ENCODE measurements around the gene PHLPP2. TPM values are rescaled to one million over a fixed set of nuclear protein-coding genes. Genes with fewer than 3 reads are reported as not detected.

PHLPP2 gene
- total RNA-seq, 3 donors from 2014 or later (not counting 1 experiment from before 2014, with no cell fraction given), result 6.4 to 9.8 (median 9.2) TPM

GRCh38 chr16:71726476-71727315 lies 2.2 kb upstream of the PHLPP2 start:
- H3K4me3 ChIP-seq (ENCODE audit: low read length), result no peak overlapping the region
- intact Hi-C loops (cut with micrococcal nuclease), result no loop called here
- DNase-seq, result no peak
- no peak for ATAC-seq
- no peaks in the 10 kb centered on the region for H3K9me3 Mint-ChIP-seq
- WGBS (ENCODE audit: insufficient coverage), result 25% methylated on average over 2 of the region's 4 CpGs
- peaks cover 16% of the 10 kb centered on the region for H3K4me1 ChIP-seq (ENCODE audit: control insufficient read depth, insufficient read depth, low read length)
- peaks cover 12% of the 10 kb centered on the region for H3K36me3 ChIP-seq (ENCODE audit: control insufficient read depth, insufficient read depth, low read length)
- no peaks in the 10 kb centered on the region for H3K27me3 Mint-ChIP-seq (ENCODE audit: low read depth in 2 of 2)
- peak overlapping the region; percentile 2 for H3K4me3 Mint-ChIP-seq
- no peaks in the 10 kb centered on the region for H3K27me3 ChIP-seq (ENCODE audit: control insufficient read depth, insufficient read depth, low read length)
- no peaks in the 10 kb centered on the region for H3K9me3 ChIP-seq (ENCODE audit: control insufficient read depth, insufficient read depth, low read length)
- H3K27ac Mint-ChIP-seq, result no peak overlapping the region
- peak overlapping the region; percentile 82 for H3K27ac ChIP-seq (ENCODE audit: low read length)
- TF ChIP-seq CTCF (IDR thresholded peaks at IDR 0.05), result no peak
- peaks cover 4% of the 10 kb centered on the region for H3K36me3 Mint-ChIP-seq
- H3K4me1 Mint-ChIP-seq, result peaks cover 16 to 20% of the 10 kb centered on the region in 2 donors

- H3K4me1 ChIP-seq (ENCODE audit: control insufficient read depth, insufficient read depth, low read length), result peaks cover 16% of the 10 kb centered on the region
- H3K27me3 ChIP-seq (ENCODE audit: control insufficient read depth, insufficient read depth, low read length), result no peaks in the 10 kb centered on the region
- no peak for TF ChIP-seq CTCF (IDR thresholded peaks at IDR 0.05)
- peak overlapping the region; percentile 64 to 65 for H3K27ac Mint-ChIP-seq
- under 1% methylated on average over 104 of the region's 104 CpGs for WGBS (ENCODE audit: insufficient coverage)
- DNase-seq, result peak; percentile 80 to 91
- H3K4me3 Mint-ChIP-seq, result peak overlapping the region; percentile 87
- ATAC-seq, result peak; percentile 90 to 94 (median 90)
- no peaks in the 10 kb centered on the region for H3K36me3 Mint-ChIP-seq
- H3K27ac ChIP-seq (ENCODE audit: low read length), result peak overlapping the region; percentile 54
- peak overlapping the region; percentile 52 for H3K4me3 ChIP-seq (ENCODE audit: low read length)
- no peaks in the 10 kb centered on the region for H3K36me3 ChIP-seq (ENCODE audit: control insufficient read depth, insufficient read depth, low read length)
- no peaks in the 10 kb centered on the region for H3K9me3 ChIP-seq (ENCODE audit: control insufficient read depth, insufficient read depth, low read length)
- no peaks in the 10 kb centered on the region for H3K9me3 Mint-ChIP-seq
- peaks cover 15 to 18% of the 10 kb centered on the region in 2 donors for H3K4me1 Mint-ChIP-seq
- intact Hi-C loops (cut with micrococcal nuclease), result loop anchor here (5.0 kb wide), 1 partner anchor 159 kb away; the partner anchor contains the start of gene ZNF821
- H3K27me3 Mint-ChIP-seq (ENCODE audit: low read depth in 2 of 2), result no peaks in the 10 kb centered on the region
Observed at GRCh38 chr16:71723537-71724319, 773 bp downstream of the PHLPP2 start.

- Mint-ChIP-seq H3K9me3 (no peaks in the 10 kb centered on the region), H3K27ac (peak overlapping the region; percentile 76 to 86), H3K4me3 (peak overlapping the region; percentile 95), H3K36me3 (no peaks in the 10 kb centered on the region), H3K4me1 (peaks cover 15 to 18% of the 10 kb centered on the region in 2 donors), H3K27me3 (ENCODE audit: low read depth in 2 of 2) (no peaks in the 10 kb centered on the region)
- no peaks in the 10 kb centered on the region for H3K27me3 ChIP-seq (ENCODE audit: control insufficient read depth, insufficient read depth, low read length)
- no peaks in the 10 kb centered on the region for H3K36me3 ChIP-seq (ENCODE audit: control insufficient read depth, insufficient read depth, low read length)
- intact Hi-C loops (cut with micrococcal nuclease), result loop anchor here (5.0 kb wide), 1 partner anchor 159 kb away; the partner anchor contains the start of gene ZNF821
- 0% methylated on average over 59 of the region's 59 CpGs for WGBS (ENCODE audit: insufficient coverage)
- H3K4me3 ChIP-seq (ENCODE audit: low read length), result peak overlapping the region; percentile 59
- H3K9me3 ChIP-seq (ENCODE audit: control insufficient read depth, insufficient read depth, low read length), result no peaks in the 10 kb centered on the region
- ATAC-seq (peak; percentile 18 to 38 (median 20)), DNase-seq (peak; percentile 33 to 73)
- TF ChIP-seq CTCF (IDR thresholded peaks at IDR 0.05), result no peak
- peaks cover 16% of the 10 kb centered on the region for H3K4me1 ChIP-seq (ENCODE audit: control insufficient read depth, insufficient read depth, low read length)
- peak overlapping the region; percentile 61 for H3K27ac ChIP-seq (ENCODE audit: low read length)
Observed at GRCh38 chr16:71722801-71723536, 1.5 kb downstream of the PHLPP2 start.

All from natural killer cell (primary cell).